Measurements from ENCODE around the gene HPX.

The HPX gene

GRCh38 chr11:6440906-6441358 lies at the start of gene HPX:
Gene HPX, minus strand, starts transcription at chr11:6440987. Its CDS starts 24 bp downstream, at chr11:6440963.
- no peak for DNase-seq (ENCODE audit: low spot score)

- DNase-seq (ENCODE audit: low spot score): no peak
Observed at GRCh38 chr11:6489306-6489705, 48.5 kb upstream of the HPX start.

GRCh38 chr11:6488821-6489220 lies 48.0 kb upstream of the HPX start:
- DNase-seq (ENCODE audit: low spot score): no peak

GRCh38 chr11:6488342-6488741 lies 47.6 kb upstream of the HPX start:
- no peak for DNase-seq (ENCODE audit: low spot score)

- DNase-seq (ENCODE audit: low spot score): no peak
Observed at GRCh38 chr11:6486938-6487337, 46.2 kb upstream of the HPX start.

- no peak for DNase-seq (ENCODE audit: low spot score)
Observed at GRCh38 chr11:6486256-6486655, 45.5 kb upstream of the HPX start.

- DNase-seq (ENCODE audit: low spot score): no peak
Observed at GRCh38 chr11:6485661-6486060, 44.9 kb upstream of the HPX start.

- no peak for DNase-seq (ENCODE audit: low spot score)
Observed at GRCh38 chr11:6483015-6483414, 42.2 kb upstream of the HPX start.

- DNase-seq (ENCODE audit: low spot score): no peak
Observed at GRCh38 chr11:6482441-6482840, 41.7 kb upstream of the HPX start.

- DNase-seq (ENCODE audit: low spot score): no peak
Observed at GRCh38 chr11:6481924-6482275, 41.1 kb upstream of the HPX start.

- DNase-seq (ENCODE audit: low spot score): peak; percentile 97
Observed at GRCh38 chr11:6481012-6481923, 40.5 kb upstream of the HPX start, which contains the start of the genes ARFIP2 and TIMM10B. Gene ARFIP2, minus strand, starts transcription at chr11:6481331. Its CDS starts 910 bp downstream, at chr11:6480421. Gene TIMM10B, plus strand, starts transcription at chr11:6481501. Its CDS starts 16 bp downstream, at chr11:6481517.

- no peak for DNase-seq (ENCODE audit: low spot score)
Observed at GRCh38 chr11:6480299-6480914, 39.6 kb upstream of the HPX start.

GRCh38 chr11:6476571-6476970 lies 35.8 kb upstream of the HPX start:
- no peak for DNase-seq (ENCODE audit: low spot score)

GRCh38 chr11:6475936-6476335 lies 35.1 kb upstream of the HPX start:
- DNase-seq (ENCODE audit: low spot score): peak; percentile 14

GRCh38 chr11:6474806-6475500 lies 34.2 kb upstream of the HPX start:
- no peak for DNase-seq (ENCODE audit: low spot score)

GRCh38 chr11:6474413-6474792 lies 33.6 kb upstream of the HPX start:
- no peak for DNase-seq (ENCODE audit: low spot score)

GRCh38 chr11:6473451-6474412 lies 32.9 kb upstream of the HPX start, which contains the start of gene TRIM3:
Gene TRIM3, minus strand, starts transcription at chr11:6473941. Its CDS starts 8,246 bp downstream, at chr11:6465695.
- peak; percentile 78 for DNase-seq (ENCODE audit: low spot score)

- no peak for DNase-seq (ENCODE audit: low spot score)
Observed at GRCh38 chr11:6472934-6473333, 32.1 kb upstream of the HPX start.

- no peak for DNase-seq (ENCODE audit: low spot score)
Observed at GRCh38 chr11:6469599-6469998, 28.8 kb upstream of the HPX start.

GRCh38 chr11:6468712-6469495 lies 28.1 kb upstream of the HPX start:
- DNase-seq (ENCODE audit: low spot score): peak; percentile 20

- no peak for DNase-seq (ENCODE audit: low spot score)
Observed at GRCh38 chr11:6459099-6459450, 18.3 kb upstream of the HPX start.

Data from SW480 (cell line).